IgD-negative memory B cell (primary cell): ENCODE results near the gene N4BP2. TPM values are rescaled to one million over a fixed set of nuclear protein-coding genes. Genes with fewer than 3 reads are reported as not detected.
"Not testable (repeated sequence)": the region's sequence is repeated elsewhere in the genome, so short reads cannot be mapped to it uniquely, and the experiment has no call there.

Experiments
- H3K27ac Mint-ChIP-seq, 3 donors: one replicate each; pipeline ENCODE4 v1.8.0; 2020 to 2022; ENCODE audit warnings: mild to moderate bottlenecking in 3 of 3, mixed read lengths in 3 of 3, moderate library complexity in 1 of 3
- H3K27me3 Mint-ChIP-seq: one replicate; pipeline ENCODE4 v1.8.0; 2021; ENCODE audit warnings: mixed read lengths
- H3K36me3 Mint-ChIP-seq: one replicate; pipeline ENCODE4 v1.8.0; 2020; ENCODE audit warnings: mild to moderate bottlenecking, mixed read lengths
- H3K4me1 Mint-ChIP-seq, 3 donors: one replicate each; pipeline ENCODE4 v1.8.0; 2020 to 2022; ENCODE audit warnings: mixed read lengths in 3 of 3, mild to moderate bottlenecking in 1 of 3
- H3K4me3 Mint-ChIP-seq, 4 donors: one replicate each; pipeline ENCODE4 v1.8.0; 2020 to 2022; ENCODE audit warnings: mild to moderate bottlenecking in 4 of 4, mixed read lengths in 4 of 4, moderate library complexity in 3 of 4
- H3K9me3 Mint-ChIP-seq, 3 donors: one replicate each; pipeline ENCODE4 v1.8.0; 2020 to 2021; ENCODE audit warnings: mixed read lengths in 3 of 3, mild to moderate bottlenecking in 1 of 3
- polyA plus RNA-seq: library from polyadenylated mRNA; unstranded; fragments of 300-500 nt; fragmentation: Illumina TruSeq; gene quantifications from one replicate; pipeline ENCODE4 v1.2.3, GENCODE V29; 2021

Gene N4BP2
- polyA plus RNA-seq, 1 donor from 2014 or later, result 6.1 TPM

DNA sequence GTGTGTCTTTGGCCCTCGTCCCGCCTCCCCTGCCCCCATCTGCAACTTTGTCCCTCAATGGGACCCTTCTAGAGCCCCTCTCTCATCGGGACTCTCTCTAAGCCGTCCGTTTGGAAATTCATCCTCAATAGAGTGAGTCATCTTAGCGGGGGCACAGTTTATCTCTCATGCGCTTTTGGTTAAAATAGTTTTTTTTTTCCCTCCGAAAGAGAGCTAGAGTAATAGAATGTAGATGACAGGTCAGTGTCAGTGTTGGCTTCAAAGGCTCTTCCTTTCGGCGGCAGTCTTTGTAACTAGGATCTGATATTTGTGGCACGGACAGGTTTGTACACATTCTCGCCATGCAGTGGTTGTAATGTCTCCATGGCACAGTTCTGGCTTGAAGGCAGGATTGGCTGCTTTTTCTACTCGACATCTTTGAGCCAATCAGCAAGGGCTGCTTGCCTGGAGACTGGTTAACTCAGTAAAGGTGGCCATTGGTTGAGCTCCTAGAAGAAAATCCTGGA lies 989 bp downstream of the N4BP2 start:
- H3K4me3 Mint-ChIP-seq, result peak overlapping the region; percentile 91 to 98 (median 95)
- no peaks in the 10 kb centered on the region for H3K27me3 Mint-ChIP-seq
- peaks cover 0 to 3% (median 0%) of the 10 kb centered on the region in 3 donors for H3K9me3 Mint-ChIP-seq
- peaks cover under 1% of the 10 kb centered on the region for H3K36me3 Mint-ChIP-seq
- H3K4me1 Mint-ChIP-seq, result peaks cover 15 to 18% (median 17%) of the 10 kb centered on the region in 3 donors
- H3K27ac Mint-ChIP-seq, result peak overlapping the region; percentile 86 to 94 (median 93)

- Mint-ChIP-seq H3K27me3 (no peaks in the 10 kb centered on the region), H3K4me3 (peak overlapping the region; percentile 91 to 98 (median 95)), H3K27ac (peak overlapping the region in 2 of 3 donors; percentile 86 to 93), H3K4me1 (peaks cover 15 to 18% (median 17%) of the 10 kb centered on the region in 3 donors), H3K9me3 (peaks cover 0 to 3% (median 0%) of the 10 kb centered on the region in 3 donors), H3K36me3 (peaks cover 3% of the 10 kb centered on the region)
Observed at GRCh38 chr4:40058121-40058520, 1.5 kb downstream of the N4BP2 start.

GRCh38 chr4:40058854-40059253 lies 2.2 kb downstream of the N4BP2 start:
- Mint-ChIP-seq H3K4me3 (peak overlapping the region in 3 of 4 donors; percentile 21 to 98 (median 55)), H3K27ac (no peak overlapping the region), H3K9me3 (peaks cover 0 to 3% (median 0%) of the 10 kb centered on the region in 3 donors), H3K4me1 (peaks cover 15 to 18% (median 17%) of the 10 kb centered on the region in 3 donors), H3K36me3 (peaks cover 3% of the 10 kb centered on the region), H3K27me3 (no peaks in the 10 kb centered on the region)

GRCh38 chr4:40059362-40059761 lies 2.7 kb downstream of the N4BP2 start:
- Mint-ChIP-seq H3K4me3 (peak overlapping the region; percentile 20 to 98 (median 38)), H3K9me3 (peaks cover 0 to 3% (median 0%) of the 10 kb centered on the region in 3 donors), H3K27ac (no peak overlapping the region), H3K4me1 (peaks cover 14 to 17% (median 17%) of the 10 kb centered on the region in 3 donors), H3K36me3 (peaks cover 3% of the 10 kb centered on the region), H3K27me3 (no peaks in the 10 kb centered on the region)

GRCh38 chr4:40065010-40065409 lies 8.4 kb downstream of the N4BP2 start:
- Mint-ChIP-seq H3K9me3 (no peaks in the 10 kb centered on the region), H3K27me3 (no peaks in the 10 kb centered on the region), H3K4me1 (peaks cover 6 to 13% (median 12%) of the 10 kb centered on the region in 3 donors), H3K4me3 (no peak overlapping the region), H3K36me3 (peaks cover 12% of the 10 kb centered on the region), H3K27ac (no peak overlapping the region)

GRCh38 chr4:40066651-40067050 lies 10.0 kb downstream of the N4BP2 start:
- Mint-ChIP-seq H3K27me3 (no peaks in the 10 kb centered on the region), H3K9me3 (no peaks in the 10 kb centered on the region), H3K4me3 (no peak overlapping the region), H3K27ac (no peak overlapping the region), H3K36me3 (peaks cover 12% of the 10 kb centered on the region), H3K4me1 (peaks cover 6 to 15% (median 12%) of the 10 kb centered on the region in 3 donors)

- Mint-ChIP-seq H3K27ac (peak overlapping the region in 1 of 3 donors; percentile 36), H3K4me3 (no peak overlapping the region), H3K36me3 (peaks cover 17% of the 10 kb centered on the region), H3K27me3 (no peaks in the 10 kb centered on the region), H3K9me3 (no peaks in the 10 kb centered on the region), H3K4me1 (peaks cover 6 to 13% (median 9%) of the 10 kb centered on the region in 3 donors)
Observed at GRCh38 chr4:40070387-40070786, 13.7 kb downstream of the N4BP2 start.

DNA sequence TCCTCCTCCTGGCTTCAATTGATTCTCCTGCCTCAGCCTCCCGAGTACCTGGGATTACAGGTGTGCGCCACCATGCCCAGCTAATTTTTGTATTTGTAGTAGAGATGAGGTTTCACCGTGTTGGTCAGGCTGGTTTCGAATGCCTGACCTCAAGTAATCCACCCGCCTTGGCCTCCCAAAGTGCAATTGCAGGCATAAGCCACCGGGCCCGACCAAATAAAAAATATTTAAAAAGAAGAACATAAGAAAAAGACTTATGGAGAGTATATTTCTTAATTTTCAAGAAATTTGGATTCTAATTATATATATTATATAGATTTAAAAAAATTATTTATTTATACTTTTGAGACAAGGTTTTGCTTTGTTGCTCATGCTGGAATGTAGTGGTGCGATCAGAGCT lies 29.8 kb downstream of the N4BP2 start:
- peaks cover 2 to 5% (median 4%) of the 10 kb centered on the region in 3 donors for H3K4me1 Mint-ChIP-seq
- peaks cover 5% of the 10 kb centered on the region for H3K36me3 Mint-ChIP-seq
- no peaks in the 10 kb centered on the region for H3K27me3 Mint-ChIP-seq
- H3K4me3 Mint-ChIP-seq, result no peak overlapping the region
- H3K27ac Mint-ChIP-seq, result no peak overlapping the region
- H3K9me3 Mint-ChIP-seq, result no peaks in the 10 kb centered on the region

GRCh38 chr4:40087799-40088366 lies 31.2 kb downstream of the N4BP2 start:
- no peak overlapping the region for H3K27ac Mint-ChIP-seq
- peaks cover 5% of the 10 kb centered on the region for H3K36me3 Mint-ChIP-seq
- no peak overlapping the region for H3K4me3 Mint-ChIP-seq
- H3K9me3 Mint-ChIP-seq, result no peaks in the 10 kb centered on the region
- peaks cover 2 to 5% (median 2%) of the 10 kb centered on the region in 3 donors for H3K4me1 Mint-ChIP-seq
- H3K27me3 Mint-ChIP-seq, result no peaks in the 10 kb centered on the region

DNA sequence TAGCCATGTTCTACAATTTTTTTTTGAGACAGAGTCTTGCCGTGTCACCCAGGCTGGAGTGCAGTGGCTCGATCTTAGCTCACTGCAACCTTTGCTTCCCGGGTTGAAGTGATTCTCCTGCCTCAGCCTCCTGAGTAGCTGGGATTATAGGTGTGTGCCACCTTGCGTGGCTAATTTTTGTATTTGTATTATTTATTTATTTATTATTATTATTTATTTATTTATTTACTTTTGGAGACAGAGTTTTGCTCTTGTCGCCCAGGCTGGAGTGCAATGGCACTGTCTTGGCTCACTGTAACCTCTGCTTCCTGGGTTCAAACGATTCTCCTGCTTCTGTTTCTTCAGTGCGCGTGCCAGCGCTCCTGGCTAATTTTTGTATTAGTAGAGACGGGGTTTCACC lies 36.8 kb downstream of the N4BP2 start:
- not testable (repeated sequence) for H3K27me3 Mint-ChIP-seq, H3K36me3 Mint-ChIP-seq, H3K4me1 Mint-ChIP-seq, H3K27ac Mint-ChIP-seq, H3K4me3 Mint-ChIP-seq, H3K9me3 Mint-ChIP-seq

- H3K4me1 Mint-ChIP-seq, result no peaks in the 10 kb centered on the region
- no peak overlapping the region for H3K27ac Mint-ChIP-seq
- H3K9me3 Mint-ChIP-seq, result no peaks in the 10 kb centered on the region
- no peak overlapping the region for H3K4me3 Mint-ChIP-seq
- peaks cover 5% of the 10 kb centered on the region for H3K36me3 Mint-ChIP-seq
- H3K27me3 Mint-ChIP-seq, result no peaks in the 10 kb centered on the region
Observed at GRCh38 chr4:40099010-40099409, 42.4 kb downstream of the N4BP2 start.

- H3K4me1 Mint-ChIP-seq, H3K27me3 Mint-ChIP-seq, H3K27ac Mint-ChIP-seq, H3K9me3 Mint-ChIP-seq, H3K4me3 Mint-ChIP-seq: not testable (repeated sequence)
- H3K36me3 Mint-ChIP-seq, result peaks cover 18% of the 10 kb centered on the region
Observed at GRCh38 chr4:40107150-40107549, 50.5 kb downstream of the N4BP2 start.

DNA sequence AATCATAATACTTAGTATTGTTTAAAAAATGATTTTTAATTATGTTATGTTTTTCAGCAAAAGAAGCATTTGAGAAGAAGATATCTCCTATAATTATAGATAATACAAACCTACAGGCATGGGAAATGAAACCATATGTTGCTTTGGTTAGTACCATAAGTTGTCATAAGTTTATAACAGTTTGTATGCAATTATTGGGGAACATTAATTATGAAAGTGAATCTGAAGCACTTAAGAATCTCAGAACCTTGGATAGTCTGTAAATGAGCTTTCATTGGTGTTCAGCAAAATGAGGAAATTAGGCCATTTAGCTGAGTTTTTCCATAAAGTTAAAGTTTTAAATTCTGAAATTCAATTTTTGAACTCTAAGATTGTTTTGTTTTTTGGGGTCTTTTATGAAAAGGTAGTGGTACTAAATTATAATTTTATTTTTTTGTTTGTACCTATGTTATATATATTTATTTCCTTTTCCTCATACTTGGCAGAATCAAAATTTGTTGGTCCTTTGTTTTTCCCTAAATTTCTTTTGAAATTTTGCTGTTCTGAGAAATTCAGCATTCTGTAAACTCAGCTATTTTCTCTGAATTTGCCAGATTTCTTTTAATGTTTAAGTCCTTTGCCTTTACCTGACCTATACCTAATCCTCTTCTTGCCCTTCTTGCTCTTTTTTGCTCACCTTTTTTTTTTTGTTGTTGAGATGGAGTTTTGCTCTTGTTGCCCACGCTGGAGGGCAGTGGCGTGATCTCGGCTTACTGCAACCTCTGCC lies 55.6 kb downstream of the N4BP2 start:
- no peak overlapping the region for H3K4me3 Mint-ChIP-seq
- H3K9me3 Mint-ChIP-seq, result no peaks in the 10 kb centered on the region
- no peaks in the 10 kb centered on the region for H3K27me3 Mint-ChIP-seq
- H3K27ac Mint-ChIP-seq, result no peak overlapping the region
- no peaks in the 10 kb centered on the region for H3K4me1 Mint-ChIP-seq
- peaks cover 5% of the 10 kb centered on the region for H3K36me3 Mint-ChIP-seq

DNA sequence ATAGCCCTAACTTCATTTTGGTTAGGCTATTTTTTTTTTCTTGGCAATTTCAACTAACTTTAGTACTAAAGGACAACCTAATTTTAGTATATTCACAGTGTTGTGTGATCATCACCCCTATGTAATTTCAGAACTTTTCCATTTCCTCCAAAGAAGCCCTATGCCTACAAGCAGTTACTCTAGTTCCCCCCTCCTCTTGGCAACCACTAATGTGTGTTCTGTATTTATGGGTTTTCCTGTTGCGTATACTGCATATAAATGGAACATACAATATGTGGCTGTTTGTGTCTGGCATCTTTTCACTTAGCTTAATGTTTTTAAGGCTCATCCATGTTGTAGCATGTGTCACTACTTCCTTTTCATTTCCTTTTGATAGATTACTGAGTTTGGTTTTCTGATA lies 57.6 kb downstream of the N4BP2 start:
- H3K27ac Mint-ChIP-seq, result peak overlapping the region in 1 of 3 donors; percentile 78
- no peak overlapping the region for H3K4me3 Mint-ChIP-seq
- no peaks in the 10 kb centered on the region for H3K27me3 Mint-ChIP-seq
- H3K9me3 Mint-ChIP-seq, result no peaks in the 10 kb centered on the region
- peaks cover 5% of the 10 kb centered on the region for H3K36me3 Mint-ChIP-seq
- no peaks in the 10 kb centered on the region for H3K4me1 Mint-ChIP-seq

GRCh38 chr4:40118861-40119260 lies 62.2 kb downstream of the N4BP2 start:
- Mint-ChIP-seq H3K27ac (peak overlapping the region in 1 of 3 donors; percentile 13), H3K27me3 (no peaks in the 10 kb centered on the region), H3K36me3 (no peaks in the 10 kb centered on the region), H3K4me1 (peaks cover 7 to 14% (median 7%) of the 10 kb centered on the region in 3 donors), H3K9me3 (no peaks in the 10 kb centered on the region), H3K4me3 (no peak overlapping the region)
